Activated CD4-positive, alpha-beta T cell treated with anti-CD3 and anti-CD28 coated beads, Interleukin-2, amount 50 U/mL, for 4 hours (primary cell): ENCODE results near the gene CXCL12.

Experiments used
- DNase-seq, 2 experiments: peaks; one replicate each; pipeline ENCODE4 v3.0.0-alpha.2; 2020

The CXCL12 gene

GRCh38 chr10:44361109-44361508 lies 23.8 kb downstream of the CXCL12 start:
- DNase-seq, result no peak

- no peak for DNase-seq
These were observed 26.7 kb downstream of the CXCL12 start for GRCh38 chr10:44358080-44358771.

- DNase-seq, result no peak
These were observed 27.8 kb downstream of the CXCL12 start for GRCh38 chr10:44357023-44357540.

- DNase-seq, result no peak
These were observed 28.5 kb downstream of the CXCL12 start for GRCh38 chr10:44356139-44357022.

GRCh38 chr10:44355630-44356029 lies 29.3 kb downstream of the CXCL12 start:
- DNase-seq, result no peak

- no peak for DNase-seq
These were observed 30.1 kb downstream of the CXCL12 start for GRCh38 chr10:44354771-44355170.

- no peak for DNase-seq
These were observed 31.2 kb downstream of the CXCL12 start for GRCh38 chr10:44353721-44354120.

- no peak for DNase-seq
These were observed 31.8 kb downstream of the CXCL12 start for GRCh38 chr10:44353128-44353390.

- no peak for DNase-seq
These were observed 32.4 kb downstream of the CXCL12 start for GRCh38 chr10:44352316-44353127.

GRCh38 chr10:44348496-44348895 lies 36.4 kb downstream of the CXCL12 start:
- no peak for DNase-seq

GRCh38 chr10:44347609-44348400 lies 37.1 kb downstream of the CXCL12 start:
- no peak for DNase-seq

- DNase-seq, result no peak
These were observed 40.2 kb downstream of the CXCL12 start for GRCh38 chr10:44344727-44345126.

- no peak for DNase-seq
These were observed 41.1 kb downstream of the CXCL12 start for GRCh38 chr10:44343843-44344242.

- DNase-seq, result no peak
These were observed 43.0 kb downstream of the CXCL12 start for GRCh38 chr10:44341886-44342285.

GRCh38 chr10:44340557-44340956 lies 44.3 kb downstream of the CXCL12 start:
- DNase-seq, result no peak

GRCh38 chr10:44339218-44339617 lies 45.7 kb downstream of the CXCL12 start:
- DNase-seq, result no peak

GRCh38 chr10:44337081-44337480 lies 47.8 kb downstream of the CXCL12 start:
- DNase-seq, result no peak

GRCh38 chr10:44335330-44336021 lies 49.4 kb downstream of the CXCL12 start:
- DNase-seq, result no peak

- DNase-seq, result no peak
These were observed 50.2 kb downstream of the CXCL12 start for GRCh38 chr10:44334621-44335184.

GRCh38 chr10:44334091-44334490 lies 50.8 kb downstream of the CXCL12 start:
- no peak for DNase-seq

GRCh38 chr10:44333511-44333910 lies 51.4 kb downstream of the CXCL12 start:
- DNase-seq, result no peak

- no peak for DNase-seq
These were observed 52.4 kb downstream of the CXCL12 start for GRCh38 chr10:44332465-44332864.
